Hindlimb muscle (tissue), 1 donor: ENCODE measurements around the gene SPINK4. TPM values are rescaled to one million over a fixed set of nuclear protein-coding genes. Genes with fewer than 3 reads are reported as not detected.

Experiments
- DNase-seq: peaks from one replicate; pipeline ENCODE4 v3.0.0-alpha.2; 2013
- polyA plus RNA-seq: library from polyadenylated mRNA; unstranded; fragments of 120-200 nt; gene quantifications from one replicate; pipeline ENCODE4 v1.2.1, GENCODE V29; 2013; ENCODE audit not compliant: insufficient read length

Gene SPINK4
- polyA plus RNA-seq, 1 donor: 0.52 TPM

DNA sequence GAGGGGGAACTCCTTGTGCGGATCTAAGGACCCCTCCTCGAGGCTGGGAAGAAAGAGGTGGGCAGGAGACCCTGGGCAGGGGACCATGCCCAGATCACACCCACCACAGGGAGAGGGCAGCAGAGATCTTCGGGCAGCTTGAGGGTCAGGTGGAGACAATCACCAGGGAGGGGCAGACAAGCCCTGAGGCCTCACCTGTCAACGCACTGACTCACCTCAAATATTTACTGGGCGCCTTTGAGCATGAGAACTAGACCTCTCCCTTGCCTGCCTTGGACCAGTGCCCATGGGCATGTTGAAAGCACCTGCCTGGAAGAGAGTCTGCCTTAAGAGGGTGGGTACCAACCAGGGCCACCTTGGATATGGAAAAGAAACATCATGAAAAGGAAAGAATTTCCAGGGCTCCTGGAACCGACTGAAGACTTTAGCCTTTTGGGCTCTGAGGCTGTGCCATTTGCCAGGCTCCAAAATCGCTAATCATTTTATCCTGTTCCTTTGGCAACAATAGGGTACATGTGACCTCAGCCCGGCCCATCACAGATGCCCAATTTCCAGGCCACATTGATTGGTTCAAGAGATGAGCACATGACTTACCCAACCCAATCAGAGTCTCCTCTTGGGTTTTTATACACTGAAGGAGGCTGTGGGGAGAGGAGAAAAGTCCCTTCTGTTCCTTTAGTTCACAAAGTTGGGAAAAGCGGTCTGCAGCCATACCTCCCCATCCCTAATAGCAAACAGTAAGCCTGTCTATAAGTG, 10.4 kb upstream of the SPINK4 start:
- no peak for DNase-seq

DNA sequence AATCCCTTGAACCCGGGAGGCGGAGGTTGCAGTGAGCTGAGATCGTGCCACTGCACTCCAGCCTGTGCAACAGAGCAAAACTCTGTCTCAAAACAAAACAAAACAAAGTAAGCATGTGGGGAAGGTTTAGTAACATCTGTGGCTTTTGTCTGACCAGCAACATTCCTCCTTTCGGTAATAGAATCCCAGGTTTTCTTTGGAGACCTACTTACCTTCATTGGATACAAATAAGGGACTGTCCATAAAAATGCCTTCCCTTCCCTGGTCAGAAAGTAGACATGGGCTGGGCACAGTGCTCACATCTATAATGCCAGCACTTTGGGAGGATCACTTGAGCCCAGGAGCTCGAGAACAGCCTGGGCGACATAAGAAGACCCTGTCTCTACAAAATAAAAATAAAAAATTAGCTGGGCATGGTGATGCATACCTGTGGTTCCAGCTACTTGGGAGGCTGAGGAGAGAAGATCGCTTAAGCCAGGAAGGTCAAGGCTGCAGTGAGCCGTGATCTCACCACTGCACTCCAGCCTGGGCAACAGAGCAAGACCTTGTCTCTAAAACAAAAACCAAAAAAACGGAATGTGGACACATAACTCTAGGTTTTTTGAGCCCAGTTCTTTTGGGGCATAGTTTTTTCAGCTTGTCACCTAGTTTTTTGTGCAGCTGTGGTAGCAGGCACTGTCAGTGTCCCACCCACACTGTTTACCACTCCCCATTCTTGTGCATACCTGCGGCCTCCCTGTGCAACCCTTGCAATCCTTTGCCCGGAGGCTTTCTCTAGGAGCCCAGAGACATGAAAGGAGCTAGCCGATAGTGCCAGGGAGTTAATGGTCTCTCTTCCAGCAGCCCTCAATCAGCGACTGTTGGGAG, 9.0 kb upstream of the SPINK4 start:
- no peak for DNase-seq

DNA sequence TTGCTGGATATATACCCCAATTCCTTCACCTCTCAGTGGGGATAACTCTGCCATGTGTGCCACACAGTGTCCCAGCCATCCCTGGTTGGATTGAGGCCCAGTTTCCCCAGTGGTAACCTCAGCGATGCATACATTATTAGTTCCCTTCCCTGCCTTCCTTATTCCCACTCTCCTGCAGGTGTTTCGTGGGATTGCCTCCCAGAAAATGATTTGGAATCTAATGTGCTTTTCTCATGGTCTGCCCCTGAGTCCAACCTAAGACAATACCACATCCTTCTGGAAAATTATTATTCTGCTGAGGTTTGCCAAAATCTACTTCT, 8.4 kb upstream of the SPINK4 start:
- no peak for DNase-seq

DNA sequence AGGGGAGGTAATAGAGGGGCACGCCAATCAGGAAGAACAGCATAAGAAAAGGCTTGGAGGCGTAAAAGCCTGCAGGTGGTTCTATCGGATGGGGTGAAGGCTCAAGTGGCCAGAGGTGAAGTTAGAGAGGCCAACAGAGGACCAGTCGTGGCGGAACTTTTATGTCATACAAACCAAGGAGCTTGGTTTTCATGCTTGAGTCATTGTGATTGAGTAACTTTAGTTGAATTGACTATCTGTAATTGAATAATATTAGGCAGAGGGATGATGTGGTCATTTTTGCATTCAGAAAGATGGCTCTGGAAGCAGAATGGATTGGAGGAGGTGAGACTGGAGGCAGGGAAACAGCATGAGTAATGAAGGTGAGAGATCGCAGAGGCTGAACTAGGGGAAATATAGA, 7.2 kb upstream of the SPINK4 start:
- no peak for DNase-seq

DNA sequence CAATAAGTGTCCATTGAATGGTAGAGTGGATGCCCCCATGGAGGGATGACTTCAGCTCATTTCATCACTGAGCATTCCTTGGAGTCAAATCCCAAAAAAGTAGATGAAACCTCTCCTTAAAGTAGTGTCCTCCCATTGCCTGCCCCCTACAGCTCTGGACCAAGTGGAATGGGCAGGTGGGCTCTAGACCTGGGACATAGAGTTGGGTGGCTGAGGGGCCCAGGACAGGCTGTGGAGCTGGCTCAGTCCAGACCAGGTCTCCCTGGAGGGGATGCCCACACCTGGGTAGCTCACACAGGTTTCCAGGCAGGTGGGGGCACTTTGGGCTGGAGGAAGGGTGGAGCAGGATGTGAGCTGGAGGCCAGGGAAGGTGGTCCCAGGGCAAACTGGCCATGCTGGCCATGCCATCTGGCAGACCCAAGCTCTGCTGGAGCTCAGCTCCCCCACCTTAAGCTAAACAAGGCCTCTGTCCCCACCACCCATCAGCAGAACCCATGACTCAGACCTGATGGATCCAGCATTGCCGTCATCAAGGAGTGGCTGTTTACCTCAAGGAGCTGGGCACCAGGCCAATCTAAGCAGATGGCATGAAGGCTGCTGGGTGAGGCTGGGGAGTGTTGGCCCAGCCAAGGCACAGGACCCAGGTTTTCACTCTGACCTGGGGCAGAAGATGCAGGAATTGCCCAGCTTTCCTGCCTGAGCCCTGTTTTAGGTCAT, 6.2 kb upstream of the SPINK4 start:
- no peak for DNase-seq

DNA sequence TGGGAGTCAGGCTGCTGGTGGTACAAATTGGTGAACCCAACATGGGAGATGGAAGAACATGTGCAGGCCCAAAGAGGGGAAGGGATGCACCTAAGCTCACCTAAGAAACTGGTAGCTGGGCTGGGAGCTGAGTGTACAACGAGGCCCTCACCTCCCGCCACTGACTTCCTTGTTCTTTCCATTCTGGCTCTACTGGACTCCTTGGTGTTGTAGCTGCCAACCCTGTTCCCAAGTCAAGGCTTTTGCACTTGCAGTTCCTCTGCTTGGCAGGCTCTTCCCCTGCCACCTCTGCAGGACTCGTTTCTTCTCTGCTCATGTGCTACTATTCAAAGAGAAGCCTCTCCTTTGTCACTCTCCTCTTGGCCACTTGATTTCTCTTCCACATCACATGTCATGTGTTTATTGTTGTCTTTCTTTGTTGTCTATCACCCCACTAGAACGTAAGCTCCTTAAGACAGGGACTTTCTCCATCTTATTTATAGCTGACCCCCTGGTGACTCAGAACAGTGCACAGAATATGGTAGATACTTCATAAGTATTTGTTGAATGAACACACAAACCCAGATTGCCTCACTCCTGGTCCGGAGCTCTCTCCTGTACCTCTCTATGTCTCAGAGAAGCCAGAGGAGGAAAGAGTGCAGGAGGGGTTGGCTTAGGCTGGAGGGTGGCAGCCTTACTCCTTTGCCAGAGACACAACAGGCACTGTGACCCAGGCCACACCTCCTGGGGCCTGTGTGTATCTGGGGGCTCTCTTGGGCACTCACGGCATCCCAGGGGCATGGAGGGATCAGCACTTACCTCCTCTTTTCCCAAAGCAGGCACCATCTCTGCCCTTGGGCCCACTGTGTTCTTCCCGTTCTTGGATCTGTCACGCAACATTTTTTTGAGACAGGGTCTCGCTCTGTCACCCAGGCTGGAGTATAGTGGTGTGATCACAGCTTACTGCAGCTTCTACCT, 5.2 kb upstream of the SPINK4 start:
- no peak for DNase-seq

DNA sequence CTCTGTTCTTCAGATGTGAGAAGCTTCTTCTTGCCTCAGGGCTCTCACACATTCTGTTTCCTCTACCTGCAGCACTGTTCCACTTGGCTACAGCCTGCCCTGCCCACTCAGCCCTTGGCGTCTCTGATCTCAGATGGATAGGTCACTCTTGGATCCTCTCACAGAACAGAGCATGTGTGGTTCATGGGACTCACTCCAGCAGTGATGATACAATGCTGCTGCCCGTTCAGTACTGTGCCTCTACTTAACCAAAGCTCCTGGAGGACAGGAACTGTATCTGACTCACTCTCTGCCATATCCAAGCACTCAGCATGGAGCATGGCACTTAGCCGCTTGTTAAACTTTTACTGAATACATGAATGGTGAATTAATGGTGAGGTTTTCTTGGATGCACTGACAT, 3.4 kb upstream of the SPINK4 start:
- DNase-seq: no peak

DNA sequence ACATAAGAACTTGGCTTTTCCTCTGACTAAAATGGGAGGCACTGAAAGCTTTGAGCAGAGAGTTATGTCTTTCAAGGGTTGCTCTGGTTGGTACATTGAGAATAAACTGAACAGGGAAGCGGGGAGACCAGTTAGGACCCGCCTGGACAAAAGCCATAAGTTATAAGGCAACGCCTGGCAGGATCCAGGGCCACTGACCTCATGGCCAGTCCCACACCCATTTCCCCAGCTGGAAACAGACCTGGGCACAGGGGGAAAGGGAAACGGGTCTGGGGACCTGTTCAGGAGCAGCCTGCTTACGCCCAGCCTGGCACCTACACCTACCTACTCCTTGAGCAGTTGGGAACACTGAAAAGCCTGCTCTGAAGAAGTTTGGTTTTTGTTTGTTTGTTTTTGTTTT, 1.3 kb downstream of the SPINK4 start:
- no peak for DNase-seq

DNA sequence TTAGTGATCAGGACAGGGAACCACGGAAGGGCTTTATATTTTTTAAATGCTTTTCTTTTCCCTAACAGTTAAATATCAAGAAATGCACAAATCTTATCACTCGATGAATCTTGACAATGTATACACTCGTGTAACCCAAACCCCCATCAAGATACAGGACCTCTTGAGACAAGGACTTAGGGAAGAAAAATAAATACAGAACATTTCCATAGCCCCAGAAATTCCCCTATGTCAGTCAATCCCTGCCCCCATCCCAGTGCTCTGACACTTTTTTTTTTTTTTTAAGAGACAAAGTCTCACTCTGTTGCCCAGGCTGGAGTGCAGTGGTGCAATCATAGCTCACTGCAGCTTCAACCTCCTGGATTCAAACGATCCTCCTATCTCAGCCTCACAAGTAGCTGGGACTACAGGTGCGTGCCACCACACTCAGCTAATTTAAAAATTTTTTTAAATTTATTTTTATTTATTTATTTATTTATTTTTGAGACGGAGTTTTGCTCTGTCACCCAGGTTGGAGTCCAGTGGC, 2.7 kb downstream of the SPINK4 start:
- DNase-seq: no peak

DNA sequence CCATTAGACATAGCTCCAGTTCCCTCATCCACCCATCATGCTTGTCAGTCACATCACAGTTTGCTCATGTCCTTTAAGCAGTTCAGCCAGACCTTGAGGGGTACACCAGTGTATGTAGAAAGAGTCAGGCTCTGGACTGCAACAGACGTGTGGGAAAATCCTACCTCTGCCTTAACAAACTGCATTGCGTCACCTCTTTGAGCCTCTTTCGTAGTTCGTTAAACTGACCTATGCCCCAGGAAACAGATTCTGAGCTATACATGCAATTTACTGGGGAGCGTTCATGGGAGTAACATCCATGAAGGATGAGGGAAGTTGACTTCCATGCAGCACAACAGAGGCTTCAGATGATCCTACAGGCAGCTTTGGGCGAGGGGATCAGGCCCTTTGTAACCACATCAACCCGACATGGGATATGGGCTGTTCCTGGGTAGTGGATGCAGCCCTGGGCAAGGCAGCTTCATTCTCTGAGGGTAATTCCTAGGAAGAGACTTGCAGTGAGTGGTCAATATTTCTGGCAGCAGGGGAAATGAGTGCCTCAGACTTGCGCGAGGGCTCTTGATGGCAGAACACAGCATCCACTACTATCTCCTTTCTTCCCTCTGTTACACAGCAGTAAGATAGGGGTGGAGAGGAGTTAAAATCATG, 4.3 kb downstream of the SPINK4 start:
- no peak for DNase-seq

DNA sequence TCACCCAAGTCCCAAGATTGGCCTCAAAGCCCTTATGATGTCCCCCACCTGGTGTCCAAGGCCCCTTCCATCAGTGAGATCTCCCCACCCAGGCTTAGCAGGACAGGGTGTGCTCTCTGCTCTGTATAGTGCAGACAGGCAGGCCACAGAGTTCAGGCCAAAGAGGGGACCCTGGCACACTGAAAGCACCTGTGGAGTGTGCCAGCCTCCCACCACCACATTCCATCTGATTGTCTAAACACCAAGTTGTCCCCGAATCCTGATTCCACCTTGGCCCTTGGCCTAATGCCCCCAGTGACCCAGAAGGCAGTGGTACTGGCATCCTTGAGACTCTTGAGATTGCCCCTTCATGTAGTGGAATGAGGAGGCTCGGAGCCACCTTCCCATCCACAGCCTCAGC, 5.4 kb downstream of the SPINK4 start:
- no peak for DNase-seq

DNA sequence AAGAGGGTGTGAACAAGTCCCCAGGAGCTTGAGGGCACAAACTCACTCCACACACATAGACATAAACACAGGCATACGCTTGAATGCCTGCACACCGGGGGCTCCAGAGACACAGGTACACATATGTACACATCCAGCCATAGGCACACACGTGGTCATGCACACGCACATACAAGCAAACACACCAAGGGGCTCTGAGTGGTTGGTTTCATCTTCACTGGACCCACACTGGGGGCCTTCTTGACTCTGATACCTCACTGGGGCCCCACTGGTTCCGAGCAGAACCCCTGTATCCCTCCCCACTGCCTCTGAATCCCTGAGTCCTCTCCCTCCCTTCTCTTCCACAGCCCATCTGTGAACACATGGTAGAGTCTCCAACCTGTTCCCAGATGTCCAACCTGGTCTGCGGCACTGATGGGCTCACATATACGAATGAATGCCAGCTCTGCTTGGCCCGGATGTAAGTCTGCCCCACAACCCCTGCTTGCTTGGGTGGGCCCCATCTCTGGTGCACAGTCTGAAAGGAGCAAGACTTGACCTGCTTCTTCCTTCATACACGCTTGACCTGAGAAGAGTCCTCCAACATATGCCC, 6.4 kb downstream of the SPINK4 start:
- DNase-seq: no peak

DNA sequence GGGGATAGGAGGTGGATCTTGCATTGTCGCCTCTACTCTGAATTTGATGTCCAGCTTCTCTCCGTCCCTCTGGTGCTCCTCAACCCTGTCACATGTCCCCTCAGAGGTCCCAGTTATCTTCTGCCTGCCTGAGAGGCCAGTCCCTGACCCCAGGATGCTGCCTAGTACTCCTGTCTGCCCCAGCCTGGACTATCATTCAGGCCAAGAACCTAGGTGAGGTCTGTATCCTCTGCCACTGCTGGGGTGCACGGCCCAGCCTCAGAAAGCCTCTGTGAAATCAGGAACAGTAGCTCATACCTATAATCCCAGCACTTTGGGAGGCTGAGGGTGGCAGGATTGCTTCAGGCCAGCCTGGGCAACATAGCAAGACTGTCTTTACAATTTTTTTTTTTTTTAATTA, 8.6 kb downstream of the SPINK4 start:
- no peak for DNase-seq

DNA sequence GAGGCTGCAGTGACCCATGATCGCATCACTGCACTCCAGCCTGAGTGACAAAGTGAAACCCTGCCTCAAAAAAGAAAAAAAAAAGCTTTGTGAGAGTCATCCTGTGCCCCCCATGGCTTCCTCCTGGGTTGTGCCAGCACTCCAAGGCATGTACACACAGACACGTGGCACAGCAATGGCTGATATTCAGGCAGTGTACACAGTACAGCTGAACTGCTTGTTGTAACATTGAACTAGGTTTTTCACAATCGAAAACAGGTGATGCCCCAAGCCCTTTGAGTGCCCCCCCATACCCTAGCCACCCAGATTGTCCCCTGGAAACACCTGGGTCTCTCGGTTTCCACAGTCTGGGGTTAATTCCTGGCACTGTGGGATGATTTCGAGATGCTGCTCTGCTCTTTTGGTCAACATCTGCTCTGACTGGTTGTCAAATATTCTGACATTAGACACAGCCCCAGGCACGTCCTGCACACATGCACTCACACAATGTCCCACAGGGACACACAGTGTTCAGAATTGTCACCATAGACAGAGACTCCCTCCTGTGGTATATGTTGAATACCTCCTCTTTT, 9.2 kb downstream of the SPINK4 start:
- no peak for DNase-seq

DNA sequence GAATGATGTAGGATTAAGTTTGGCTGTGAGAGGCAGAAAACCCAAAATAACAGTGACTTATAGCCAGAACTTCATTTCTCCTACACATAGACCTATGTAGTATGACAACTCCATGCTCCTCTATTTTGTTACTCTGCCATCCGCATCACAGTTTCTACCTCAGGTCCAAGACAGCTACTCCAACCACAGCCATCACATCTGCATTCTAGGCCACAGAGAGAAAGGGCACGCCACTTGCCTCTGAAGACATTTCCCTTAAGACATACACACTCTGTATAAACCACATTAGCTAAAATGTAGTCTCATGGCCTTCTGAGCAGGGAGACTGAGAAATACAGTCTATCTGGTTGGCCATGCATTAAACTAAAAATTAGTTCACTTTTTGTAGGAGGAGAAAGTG, 10.0 kb downstream of the SPINK4 start:
- DNase-seq: no peak

DNA sequence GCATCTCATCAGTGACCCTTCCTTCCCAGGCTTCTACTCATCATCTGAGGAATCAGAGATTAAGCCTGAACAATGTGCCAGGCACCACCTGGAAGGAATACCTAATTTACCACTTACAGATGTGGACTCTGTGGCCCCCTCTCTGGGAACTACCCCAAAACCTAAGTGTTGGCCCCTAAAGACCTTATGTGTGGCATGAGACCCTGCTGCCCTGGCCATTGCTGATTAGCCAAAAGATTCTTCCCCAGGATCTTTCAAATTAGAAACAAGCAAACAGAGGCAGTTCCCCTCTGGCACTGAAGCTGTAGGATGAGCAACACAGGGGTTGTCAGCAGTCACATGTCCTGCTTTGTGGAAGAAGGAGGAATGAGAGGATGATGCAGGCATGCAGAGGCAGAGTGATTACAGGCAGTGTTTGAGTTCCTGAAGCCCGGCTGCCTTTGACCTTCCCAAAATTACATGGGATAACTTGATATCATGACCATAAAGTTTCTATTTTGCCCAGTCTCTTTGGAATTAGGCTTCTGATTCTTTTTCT, 10.6 kb downstream of the SPINK4 start:
- no peak for DNase-seq

DNA sequence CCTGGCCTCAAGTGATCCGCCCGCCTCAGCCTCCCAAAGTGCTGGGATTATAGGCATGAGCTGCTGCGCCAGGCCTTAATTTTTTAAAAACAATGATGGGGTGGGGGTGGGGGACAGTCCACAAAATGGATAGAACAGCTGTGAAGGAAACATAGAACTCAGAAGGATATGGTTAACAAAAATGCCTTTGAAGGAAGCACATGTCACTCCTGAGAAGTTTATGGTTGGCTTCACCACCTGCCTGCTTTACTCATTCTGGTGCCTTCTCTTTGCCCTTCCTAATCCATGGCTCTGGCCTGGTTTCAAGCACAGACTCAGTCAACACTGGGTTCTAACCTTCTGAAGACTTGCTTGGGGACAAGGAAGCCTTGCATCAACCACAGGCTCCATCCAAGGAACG, 14.2 kb downstream of the SPINK4 start:
- no peak for DNase-seq

DNA sequence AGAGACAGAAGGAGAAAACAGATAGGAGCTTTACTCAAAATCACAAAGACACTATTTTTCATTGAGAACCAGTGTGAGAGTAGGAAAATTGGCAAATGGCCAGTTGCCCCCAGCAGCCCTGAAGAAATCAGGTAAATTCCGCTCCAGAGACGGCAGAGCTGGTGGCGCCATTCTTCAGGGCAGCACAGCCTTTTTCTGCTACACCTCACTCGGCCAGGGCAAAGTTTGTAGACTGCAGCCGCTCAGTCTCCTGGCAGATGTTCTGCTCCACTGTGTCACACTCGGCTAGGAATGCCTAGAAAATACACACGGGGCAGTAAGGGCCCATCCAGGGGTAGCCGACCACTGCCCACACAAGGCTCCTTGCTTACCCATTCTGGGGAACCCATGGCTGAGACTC, 15.0 kb downstream of the SPINK4 start:
- no peak for DNase-seq

DNA sequence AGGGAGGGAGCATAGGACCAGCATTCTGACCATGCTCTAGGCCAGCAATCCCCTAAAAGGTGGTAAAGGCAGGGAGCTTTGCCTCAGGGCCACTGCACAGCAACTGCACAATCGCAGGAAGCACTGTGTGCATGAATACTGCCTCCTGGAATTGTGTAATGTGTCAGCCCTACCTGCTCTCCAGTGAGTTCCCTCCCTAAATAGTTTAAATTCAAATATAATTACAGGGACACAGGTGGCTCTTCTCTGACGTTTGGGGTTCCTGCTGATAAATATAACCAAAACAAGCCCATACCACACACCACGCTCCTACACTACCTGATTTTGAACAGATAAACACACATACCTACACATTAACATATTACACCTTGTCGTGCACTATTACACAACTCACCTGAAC, 15.5 kb downstream of the SPINK4 start:
- no peak for DNase-seq

DNA sequence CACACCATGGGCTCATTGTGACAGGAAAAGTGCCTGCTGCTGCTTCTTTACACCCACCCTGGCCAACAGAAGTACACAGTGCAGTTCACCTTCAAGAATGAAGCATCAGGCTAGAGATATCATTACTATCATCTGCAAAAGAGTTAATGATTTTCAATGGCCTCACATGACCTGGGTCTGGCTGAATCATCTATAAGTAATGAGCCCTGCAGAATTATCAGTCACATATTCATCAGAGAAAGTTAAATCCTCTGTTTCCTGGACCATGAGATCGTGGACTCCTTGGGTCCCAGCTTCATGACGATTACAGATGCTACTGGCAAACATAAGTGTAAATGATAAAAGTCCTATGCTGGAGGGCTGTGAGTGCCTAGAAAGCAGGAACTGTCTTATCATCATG, 16.3 kb downstream of the SPINK4 start:
- DNase-seq: no peak

DNA sequence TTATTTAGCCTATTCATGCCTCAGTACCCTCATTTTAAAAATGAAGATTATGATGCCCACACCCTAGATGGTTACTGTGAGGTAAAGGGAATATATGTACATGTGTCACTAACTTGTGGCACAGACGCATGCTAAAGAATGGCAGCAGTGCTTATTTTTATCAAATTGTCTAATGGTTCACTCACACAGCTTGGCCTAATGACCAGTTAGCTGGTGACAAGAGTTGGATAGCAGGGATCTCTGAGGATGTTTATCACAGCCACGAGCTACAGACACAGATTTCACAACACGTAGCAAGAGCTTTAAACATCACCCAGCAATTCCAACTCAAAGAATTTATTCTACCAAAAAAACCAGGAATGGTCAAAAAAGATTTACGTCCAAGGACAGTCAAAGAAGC, 17.3 kb downstream of the SPINK4 start:
- no peak for DNase-seq
